Neural progenitor cell (in vitro differentiated cells): Measurements from ENCODE around the gene SLC35E4. TPM values are rescaled to one million over a fixed set of nuclear protein-coding genes. Genes with fewer than 3 reads are reported as not detected.
A peak's percentile ranks its signal among the peaks of the same experiment; 100 is the strongest.

Experiments used
- DNase-seq: peaks from one replicate; pipeline ENCODE4 v3.0.0-alpha.2; 2016; ENCODE audit warnings: low spot score
- H2AFZ ChIP-seq: fragments of 200-600 bp; sonication (generic); replicated peaks from 2 replicates; pipeline ENCODE4 v1.6.1; 2016; ENCODE audit warnings: antibody characterized with exemption
- H3F3A ChIP-seq: fragments of 200-600 bp; sonication (generic); 2 replicates; pipeline ENCODE4 v1.6.1; 2016; ENCODE audit warnings: antibody characterized with exemption, low read depth
- H3K27ac ChIP-seq: fragments of 200-600 bp; sonication (generic); 2 replicates; pipeline ENCODE4 v1.5.1; 2016; ENCODE audit warnings: mild to moderate bottlenecking
- H3K27me3 ChIP-seq: fragments of 200-600 bp; sonication (generic); 2 replicates; pipeline ENCODE4 v1.6.1; 2016; ENCODE audit warnings: mild to moderate bottlenecking, moderate library complexity
- H3K36me3 ChIP-seq: fragments of 200-600 bp; sonication (generic); 2 replicates; pipeline ENCODE4 v1.5.1; 2016
- H3K4me1 ChIP-seq: fragments of 200-600 bp; sonication (generic); 2 replicates; pipeline ENCODE4 v1.6.1; 2016; ENCODE audit warnings: mixed run types
- H3K4me2 ChIP-seq: fragments of 200-600 bp; sonication (generic); 2 replicates; pipeline ENCODE4 v1.6.1; 2016
- H3K4me3 ChIP-seq: fragments of 200-600 bp; sonication (generic); 2 replicates; pipeline ENCODE4 v1.5.1; 2016
- H3K79me2 ChIP-seq: fragments of 200-600 bp; sonication (generic); 2 replicates; pipeline ENCODE4 v1.6.1; 2016; ENCODE audit warnings: low read depth
- H3K9ac ChIP-seq: fragments of 200-600 bp; sonication (generic); 2 replicates; pipeline ENCODE4 v1.6.1; 2016
- H3K9me3 ChIP-seq: fragments of 200-600 bp; sonication (generic); 2 replicates; pipeline ENCODE4 v1.5.1; 2016; ENCODE audit warnings: low read depth
- H4K20me1 ChIP-seq: fragments of 200-600 bp; sonication (generic); 2 replicates; pipeline ENCODE4 v1.6.1; 2016; ENCODE audit warnings: low read depth
- H3K27ac Mint-ChIP-seq: 3 replicates; pipeline ENCODE4 v1.8.0; 2021; ENCODE audit warnings: mixed read lengths
- H3K27me3 Mint-ChIP-seq: 2 replicates; pipeline ENCODE4 v1.8.0; 2022; ENCODE audit warnings: low read depth, mild to moderate bottlenecking, inconsistent platforms, moderate library complexity, mixed read lengths; ENCODE audit not compliant: insufficient read depth
- H3K36me3 Mint-ChIP-seq: 3 replicates; pipeline ENCODE4 v1.8.0; 2021; ENCODE audit warnings: mixed read lengths
- H3K4me1 Mint-ChIP-seq: 3 replicates; pipeline ENCODE4 v1.8.0; 2021; ENCODE audit warnings: mixed read lengths
- H3K4me3 Mint-ChIP-seq: 3 replicates; pipeline ENCODE4 v1.8.0; 2021; ENCODE audit warnings: mild to moderate bottlenecking, moderate library complexity, mixed read lengths
- H3K9me3 Mint-ChIP-seq: 3 replicates; pipeline ENCODE4 v1.8.0; 2020; ENCODE audit warnings: mixed read lengths
- EZH2 ChIP-seq: fragments of 200-600 bp; sonication (generic); IDR thresholded peaks from 2 replicates; pipeline ENCODE4 v1.6.1; 2017; ENCODE audit warnings: antibody characterized with exemption, mild to moderate bottlenecking, moderate library complexity
- EZH2phosphoT487 ChIP-seq: fragments of 200-600 bp; sonication (generic); IDR thresholded peaks from 2 replicates; pipeline ENCODE4 v1.6.1; 2017; ENCODE audit warnings: antibody characterized with exemption
- total RNA-seq: library from RNA; depleted of rRNA; stranded (reverse); fragments of >200 nt; gene quantifications from 2 replicates; pipeline ENCODE4 v1.2.3, GENCODE V29; 2015; ENCODE audit warnings: low replicate concordance
- TF ChIP-seq, protein P1 (sequence below): fragments of 200-600 bp; sonication (generic); IDR thresholded peaks from 2 replicates; pipeline ENCODE4 v1.5.1; 2017; ENCODE audit warnings: antibody characterized with exemption, mild to moderate bottlenecking

The SLC35E4 gene
- total RNA-seq, 1 donor from 2014 or later = 0.36 TPM

DNA sequence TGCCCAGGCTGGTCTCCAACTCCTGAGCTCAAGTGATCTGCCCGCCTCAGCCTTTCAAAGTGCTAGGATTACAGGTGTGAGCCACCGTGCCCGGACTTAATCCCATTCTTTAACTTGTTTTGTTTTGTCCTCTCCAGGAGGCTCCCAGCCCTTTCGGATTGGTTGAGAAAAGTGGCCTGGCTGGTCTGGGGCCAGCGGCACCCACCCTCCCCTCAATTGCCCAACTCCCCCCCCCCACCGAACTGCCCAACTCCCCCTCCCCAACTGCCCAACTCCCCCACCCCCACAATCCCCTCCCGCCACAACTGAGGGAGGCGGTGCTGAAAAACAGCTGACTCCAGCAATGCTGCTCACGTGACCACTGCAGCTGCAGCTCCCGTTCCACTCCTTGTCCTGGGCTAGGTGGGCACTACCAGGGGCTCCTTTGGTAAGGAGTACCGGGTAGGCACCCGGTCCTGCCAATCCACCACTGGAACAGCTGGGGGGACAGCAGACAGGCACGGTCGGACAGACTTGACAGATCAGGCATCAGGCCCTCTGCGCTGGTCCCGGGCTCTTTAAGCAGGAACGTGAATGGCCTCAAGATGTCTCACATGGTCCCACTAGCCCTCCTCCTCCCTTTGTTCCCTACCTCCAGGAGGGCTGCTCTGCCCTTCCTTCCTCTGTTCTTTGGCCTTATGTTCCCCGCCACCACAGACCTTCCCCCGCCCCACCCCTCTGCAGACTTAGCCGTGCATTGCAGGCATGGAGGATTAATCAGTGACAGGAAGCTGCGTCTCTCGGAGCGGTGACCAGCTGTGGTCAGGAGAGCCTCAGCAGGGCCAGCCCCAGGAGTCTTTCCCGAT is 28.9 kb upstream of the SLC35E4 start, which contains the start of gene TCN2:
Gene TCN2 (plus strand): TSS at position 720 of the 845 bp plus-strand sequence. CDS start 158 bp downstream, outside the sequence.
- peaks cover 15% of the 10 kb centered on the region for H3K27me3 Mint-ChIP-seq
- H3K36me3 Mint-ChIP-seq = peaks cover 6% of the 10 kb centered on the region
- Histone ChIP-seq H4K20me1 (no peaks in the 10 kb centered on the region), H3F3A (peaks cover 23% of the 10 kb centered on the region), H3K9ac (no peak within 1 kb of the TSS), H3K9me3 (no peaks in the 10 kb centered on the region), H2AFZ (no peak within 1 kb of the TSS), H3K27me3 (no peaks in the 10 kb centered on the region), H3K79me2 (peaks cover 24% of the 10 kb centered on the region), H3K4me1 (peaks cover 30% of the 10 kb centered on the region), H3K4me3 (peak within 1 kb of the TSS; percentile 58), H3K36me3 (no peaks in the 10 kb centered on the region), H3K4me2 (peak within 1 kb of the TSS; percentile 91), H3K27ac (peak within 1 kb of the TSS; percentile 91)
- TF ChIP-seq EZH2 (no peak), EZH2phosphoT487 (no peak)
- TF ChIP-seq, protein P1, sequence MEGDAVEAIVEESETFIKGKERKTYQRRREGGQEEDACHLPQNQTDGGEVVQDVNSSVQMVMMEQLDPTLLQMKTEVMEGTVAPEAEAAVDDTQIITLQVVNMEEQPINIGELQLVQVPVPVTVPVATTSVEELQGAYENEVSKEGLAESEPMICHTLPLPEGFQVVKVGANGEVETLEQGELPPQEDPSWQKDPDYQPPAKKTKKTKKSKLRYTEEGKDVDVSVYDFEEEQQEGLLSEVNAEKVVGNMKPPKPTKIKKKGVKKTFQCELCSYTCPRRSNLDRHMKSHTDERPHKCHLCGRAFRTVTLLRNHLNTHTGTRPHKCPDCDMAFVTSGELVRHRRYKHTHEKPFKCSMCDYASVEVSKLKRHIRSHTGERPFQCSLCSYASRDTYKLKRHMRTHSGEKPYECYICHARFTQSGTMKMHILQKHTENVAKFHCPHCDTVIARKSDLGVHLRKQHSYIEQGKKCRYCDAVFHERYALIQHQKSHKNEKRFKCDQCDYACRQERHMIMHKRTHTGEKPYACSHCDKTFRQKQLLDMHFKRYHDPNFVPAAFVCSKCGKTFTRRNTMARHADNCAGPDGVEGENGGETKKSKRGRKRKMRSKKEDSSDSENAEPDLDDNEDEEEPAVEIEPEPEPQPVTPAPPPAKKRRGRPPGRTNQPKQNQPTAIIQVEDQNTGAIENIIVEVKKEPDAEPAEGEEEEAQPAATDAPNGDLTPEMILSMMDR = no peak
- H3K9me3 Mint-ChIP-seq = no peaks in the 10 kb centered on the region
- H3K27ac Mint-ChIP-seq = peak within 1 kb of the TSS; percentile 97
- H3K4me1 Mint-ChIP-seq = peaks cover 56% of the 10 kb centered on the region
- peak; percentile 96 for DNase-seq
- H3K4me3 Mint-ChIP-seq = peak within 1 kb of the TSS; percentile 91

DNA sequence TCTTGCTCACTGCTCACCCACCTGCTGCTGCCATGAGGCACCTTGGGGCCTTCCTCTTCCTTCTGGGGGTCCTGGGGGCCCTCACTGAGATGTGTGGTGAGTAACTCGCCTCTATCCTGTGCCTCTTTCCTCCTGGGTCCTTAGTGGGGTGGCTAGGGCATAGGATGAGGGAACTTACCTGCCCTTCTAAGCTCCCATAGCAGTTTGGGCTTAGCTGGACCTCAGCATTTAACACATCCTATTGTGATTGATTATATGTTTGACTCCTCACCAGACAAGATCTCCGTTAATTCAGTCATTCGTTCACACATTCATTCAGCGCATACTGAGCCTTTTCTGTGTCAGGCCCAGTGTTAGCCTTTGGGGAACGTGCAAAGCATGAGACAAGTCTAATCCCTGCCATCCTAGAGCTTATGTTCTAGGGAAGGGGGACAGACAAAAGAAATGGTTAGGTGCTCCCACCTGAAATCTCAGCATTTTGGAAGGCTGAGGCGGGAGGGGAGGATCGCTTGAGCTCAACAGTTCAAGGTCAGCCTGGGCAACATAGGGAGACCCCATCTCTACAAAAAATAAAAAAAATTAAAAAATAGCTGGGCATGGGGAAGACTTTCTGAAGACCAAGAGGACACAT is 28.2 kb upstream of the SLC35E4 start:
- no peaks in the 10 kb centered on the region for H4K20me1 ChIP-seq
- H3K4me3 ChIP-seq = peak overlapping the region; percentile 58
- Mint-ChIP-seq H3K36me3 (peaks cover 6% of the 10 kb centered on the region), H3K27ac (peak overlapping the region; percentile 97), H3K4me3 (peak overlapping the region; percentile 91), H3K27me3 (peaks cover 15% of the 10 kb centered on the region), H3K4me1 (peaks cover 53% of the 10 kb centered on the region), H3K9me3 (no peaks in the 10 kb centered on the region)
- H3K79me2 ChIP-seq = peaks cover 24% of the 10 kb centered on the region
- H3K36me3 ChIP-seq = no peaks in the 10 kb centered on the region
- H3K27ac ChIP-seq = peak overlapping the region; percentile 91
- no peak overlapping the region for H2AFZ ChIP-seq
- TF ChIP-seq, protein P1 = no peak
- TF ChIP-seq EZH2phosphoT487 (no peak), EZH2 (no peak)
- no peaks in the 10 kb centered on the region for H3K27me3 ChIP-seq
- DNase-seq = peak; percentile 28
- peaks cover 23% of the 10 kb centered on the region for H3F3A ChIP-seq
- peak overlapping the region; percentile 91 for H3K4me2 ChIP-seq
- no peak overlapping the region for H3K9ac ChIP-seq
- H3K4me1 ChIP-seq = peaks cover 30% of the 10 kb centered on the region
- H3K9me3 ChIP-seq = no peaks in the 10 kb centered on the region

GRCh38 chr22:30607939-30608338 is 27.6 kb upstream of the SLC35E4 start:
- peak overlapping the region; percentile 97 for H3K27ac Mint-ChIP-seq
- Histone ChIP-seq H3K79me2 (peaks cover 24% of the 10 kb centered on the region), H3K27ac (no peak overlapping the region)

More at GRCh38 chr22:30607939-30608338, 27.6 kb upstream of the SLC35E4 start:
- no peak overlapping the region for H2AFZ ChIP-seq
- peaks cover 6% of the 10 kb centered on the region for H3K36me3 Mint-ChIP-seq
- peaks cover 30% of the 10 kb centered on the region for H3K4me1 ChIP-seq
- no peak overlapping the region for H3K9ac ChIP-seq
- no peaks in the 10 kb centered on the region for H3K9me3 ChIP-seq
- TF ChIP-seq, protein P1 = no peak
- TF ChIP-seq EZH2 (no peak), EZH2phosphoT487 (no peak)
- peak overlapping the region; percentile 91 for H3K4me3 Mint-ChIP-seq
- H3K27me3 Mint-ChIP-seq = peaks cover 15% of the 10 kb centered on the region
- no peaks in the 10 kb centered on the region for H4K20me1 ChIP-seq
- DNase-seq = no peak
- H3F3A ChIP-seq = peaks cover 23% of the 10 kb centered on the region
- H3K4me1 Mint-ChIP-seq = peaks cover 53% of the 10 kb centered on the region
- H3K27me3 ChIP-seq = no peaks in the 10 kb centered on the region
- peak overlapping the region; percentile 58 for H3K4me3 ChIP-seq
- peak overlapping the region; percentile 91 for H3K4me2 ChIP-seq
- H3K36me3 ChIP-seq = no peaks in the 10 kb centered on the region
- no peaks in the 10 kb centered on the region for H3K9me3 Mint-ChIP-seq
